ENCODE measurements around the gene CLASP2.

DNA sequence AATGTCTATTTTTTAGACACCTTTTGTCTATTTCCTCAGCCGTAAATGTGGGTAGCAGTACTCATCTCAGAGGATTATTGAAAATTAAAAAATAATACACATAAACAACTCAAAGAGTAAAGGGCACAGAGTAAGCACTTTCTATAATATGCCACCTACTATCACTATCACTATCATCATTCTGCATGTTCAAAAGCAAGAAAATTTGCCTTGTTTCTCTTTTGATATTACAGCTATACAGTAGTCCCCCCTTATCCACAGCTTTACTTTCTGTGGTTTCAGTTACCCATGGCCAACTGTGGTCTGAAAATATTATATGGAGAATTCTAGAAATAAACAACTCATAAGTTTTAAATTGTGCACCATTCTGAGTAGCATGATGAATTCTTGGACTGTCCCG, 27.7 kb downstream of the CLASP2 start:
- TF ChIP-seq RAD21 (IDR thresholded peaks at IDR 0.05; ENCODE audit: low read depth) = no peak
- no peak for TF ChIP-seq YY1 (IDR thresholded peaks at IDR 0.05; ENCODE audit: low read depth)
- TF ChIP-seq TAF1 (IDR thresholded peaks at IDR 0.05; ENCODE audit: low read depth) = no peak
- TF ChIP-seq FOXM1 (IDR thresholded peaks at IDR 0.05; ENCODE audit: borderline replicate concordance, low read depth) = no peak
- TF ChIP-seq, protein P1, sequence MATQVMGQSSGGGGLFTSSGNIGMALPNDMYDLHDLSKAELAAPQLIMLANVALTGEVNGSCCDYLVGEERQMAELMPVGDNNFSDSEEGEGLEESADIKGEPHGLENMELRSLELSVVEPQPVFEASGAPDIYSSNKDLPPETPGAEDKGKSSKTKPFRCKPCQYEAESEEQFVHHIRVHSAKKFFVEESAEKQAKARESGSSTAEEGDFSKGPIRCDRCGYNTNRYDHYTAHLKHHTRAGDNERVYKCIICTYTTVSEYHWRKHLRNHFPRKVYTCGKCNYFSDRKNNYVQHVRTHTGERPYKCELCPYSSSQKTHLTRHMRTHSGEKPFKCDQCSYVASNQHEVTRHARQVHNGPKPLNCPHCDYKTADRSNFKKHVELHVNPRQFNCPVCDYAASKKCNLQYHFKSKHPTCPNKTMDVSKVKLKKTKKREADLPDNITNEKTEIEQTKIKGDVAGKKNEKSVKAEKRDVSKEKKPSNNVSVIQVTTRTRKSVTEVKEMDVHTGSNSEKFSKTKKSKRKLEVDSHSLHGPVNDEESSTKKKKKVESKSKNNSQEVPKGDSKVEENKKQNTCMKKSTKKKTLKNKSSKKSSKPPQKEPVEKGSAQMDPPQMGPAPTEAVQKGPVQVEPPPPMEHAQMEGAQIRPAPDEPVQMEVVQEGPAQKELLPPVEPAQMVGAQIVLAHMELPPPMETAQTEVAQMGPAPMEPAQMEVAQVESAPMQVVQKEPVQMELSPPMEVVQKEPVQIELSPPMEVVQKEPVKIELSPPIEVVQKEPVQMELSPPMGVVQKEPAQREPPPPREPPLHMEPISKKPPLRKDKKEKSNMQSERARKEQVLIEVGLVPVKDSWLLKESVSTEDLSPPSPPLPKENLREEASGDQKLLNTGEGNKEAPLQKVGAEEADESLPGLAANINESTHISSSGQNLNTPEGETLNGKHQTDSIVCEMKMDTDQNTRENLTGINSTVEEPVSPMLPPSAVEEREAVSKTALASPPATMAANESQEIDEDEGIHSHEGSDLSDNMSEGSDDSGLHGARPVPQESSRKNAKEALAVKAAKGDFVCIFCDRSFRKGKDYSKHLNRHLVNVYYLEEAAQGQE (IDR thresholded peaks at IDR 0.05; ENCODE audit: low read depth) = no peak
- no peak for TF ChIP-seq TCF12 (IDR thresholded peaks at IDR 0.05; ENCODE audit: low read depth)
- TF ChIP-seq EP300 (IDR thresholded peaks at IDR 0.05; ENCODE audit: borderline replicate concordance) = no peak
- no peak for TF ChIP-seq TEAD4 (IDR thresholded peaks at IDR 0.05)
- TF ChIP-seq, protein P2, sequence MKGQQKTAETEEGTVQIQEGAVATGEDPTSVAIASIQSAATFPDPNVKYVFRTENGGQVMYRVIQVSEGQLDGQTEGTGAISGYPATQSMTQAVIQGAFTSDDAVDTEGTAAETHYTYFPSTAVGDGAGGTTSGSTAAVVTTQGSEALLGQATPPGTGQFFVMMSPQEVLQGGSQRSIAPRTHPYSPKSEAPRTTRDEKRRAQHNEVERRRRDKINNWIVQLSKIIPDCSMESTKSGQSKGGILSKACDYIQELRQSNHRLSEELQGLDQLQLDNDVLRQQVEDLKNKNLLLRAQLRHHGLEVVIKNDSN (IDR thresholded peaks at IDR 0.05) = no peak
- TF ChIP-seq, protein P3, sequence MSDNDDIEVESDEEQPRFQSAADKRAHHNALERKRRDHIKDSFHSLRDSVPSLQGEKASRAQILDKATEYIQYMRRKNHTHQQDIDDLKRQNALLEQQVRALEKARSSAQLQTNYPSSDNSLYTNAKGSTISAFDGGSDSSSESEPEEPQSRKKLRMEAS (IDR thresholded peaks at IDR 0.05) = no peak
- no peak for TF ChIP-seq CREB1 (IDR thresholded peaks at IDR 0.05; ENCODE audit: low read depth)
- no peak for TF ChIP-seq CEBPB (IDR thresholded peaks at IDR 0.05)

Measured in Ishikawa (cell line).